ENCODE results near the gene OR4K15. TPM values are rescaled to one million over a fixed set of nuclear protein-coding genes. Genes with fewer than 3 reads are reported as not detected.
"Not testable (repeated sequence)": the region's sequence is repeated elsewhere in the genome, so short reads cannot be mapped to it uniquely, and the experiment has no call there.

Gene OR4K15
- not detected in 2 replicates for total RNA-seq

DNA sequence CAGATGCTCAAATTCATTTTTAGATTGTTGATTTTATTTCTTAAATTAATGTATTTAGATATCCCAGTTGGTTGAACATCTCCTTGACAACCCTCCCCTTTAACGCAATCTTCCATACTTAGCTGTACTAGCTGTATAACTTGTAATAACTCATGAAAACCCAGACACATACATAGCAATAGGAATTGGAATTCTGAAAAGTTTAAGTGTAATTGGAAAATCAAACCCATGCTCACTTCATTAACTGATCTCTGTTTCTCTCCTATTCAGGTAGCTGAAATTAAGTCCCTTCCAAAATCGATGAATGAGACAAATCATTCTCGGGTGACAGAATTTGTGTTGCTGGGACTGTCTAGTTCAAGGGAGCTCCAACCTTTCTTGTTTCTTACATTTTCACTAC, at the start of gene OR4K15:
Gene OR4K15, plus strand, starts transcription at position 301 of the 400 bp plus-strand sequence. Its CDS starts 0 bp downstream, at position 301.
- no peak for DNase-seq (ENCODE audit: low read depth)
- H3K4me3 ChIP-seq (ENCODE audit: low read depth, low read length): no peak within 1 kb of the TSS
- TF ChIP-seq CTCF (IDR thresholded peaks at IDR 0.05; ENCODE audit: insufficient read depth, low read depth, low read length): no peak

DNA sequence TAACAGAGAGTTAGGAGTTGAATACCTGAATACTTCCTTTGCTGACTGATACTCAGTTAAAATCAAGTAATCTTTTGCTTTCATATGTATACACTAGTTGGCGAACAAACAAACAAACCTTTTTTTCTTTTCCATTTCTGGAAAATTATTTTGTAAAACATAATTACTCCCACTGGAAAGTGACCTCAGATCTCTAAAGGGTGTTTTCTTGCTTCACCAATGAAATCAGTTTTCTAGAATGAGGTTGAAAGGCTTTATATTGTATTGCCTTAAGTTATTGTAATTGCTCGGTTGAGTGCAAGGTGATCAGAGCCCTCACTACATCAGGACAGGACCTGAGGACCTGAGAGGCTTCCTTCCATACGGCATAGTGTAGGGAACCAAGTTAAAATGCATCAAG, 44.8 kb upstream of the OR4K15 start, which contains the start of gene OR4K1:
Gene OR4K1, plus strand, starts transcription at position 301 of the 400 bp plus-strand sequence. CDS start 4,750 bp downstream, outside the sequence.
- no peak within 1 kb of the TSS for H3K4me3 ChIP-seq (ENCODE audit: low read depth, low read length)
- DNase-seq (ENCODE audit: low read depth): no peak
- TF ChIP-seq CTCF (IDR thresholded peaks at IDR 0.05; ENCODE audit: insufficient read depth, low read depth, low read length): no peak

GRCh38 chr14:19941668-19942067, 33.7 kb upstream of the OR4K15 start:
- no peak for TF ChIP-seq CTCF (IDR thresholded peaks at IDR 0.05; ENCODE audit: insufficient read depth, low read depth, low read length)
- no peak overlapping the region for H3K4me3 ChIP-seq (ENCODE audit: low read depth, low read length)
- DNase-seq (ENCODE audit: low read depth): no peak

DNA sequence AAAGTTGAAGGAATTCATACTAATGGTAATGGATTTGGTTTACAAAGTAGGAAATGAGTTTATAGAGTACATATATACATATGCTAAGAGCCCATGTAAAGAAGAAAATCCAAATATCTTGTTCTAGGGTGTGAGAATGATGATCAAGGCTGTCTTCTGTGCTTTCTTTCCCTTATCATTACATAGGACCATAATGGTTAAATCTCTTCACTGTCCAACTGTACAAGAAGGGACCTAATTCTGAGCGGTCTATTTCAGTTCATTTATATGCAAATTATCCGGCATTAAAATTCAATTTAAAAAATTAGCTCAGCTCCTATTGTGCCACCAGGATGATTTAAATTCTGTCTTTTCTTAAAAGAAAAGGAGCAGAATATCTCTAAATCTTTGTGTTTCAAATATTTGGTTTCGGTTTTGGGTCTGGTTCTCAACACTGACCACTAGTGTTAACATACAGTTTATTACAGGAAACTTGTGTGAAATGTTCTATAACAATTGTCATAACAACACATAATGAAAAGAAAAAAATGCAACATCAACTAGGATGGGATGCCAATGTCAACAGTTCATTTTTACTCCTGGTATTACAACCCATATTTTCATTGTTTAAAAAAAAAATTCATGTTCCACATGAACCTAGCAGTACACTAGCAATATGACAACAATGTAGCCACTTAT, 27.8 kb upstream of the OR4K15 start:
- no peak for TF ChIP-seq CTCF (IDR thresholded peaks at IDR 0.05; ENCODE audit: insufficient read depth, low read depth, low read length)
- no peak overlapping the region for H3K4me3 ChIP-seq (ENCODE audit: low read depth, low read length)
- no peak for DNase-seq (ENCODE audit: low read depth)

- DNase-seq (ENCODE audit: low read depth): no peak
- TF ChIP-seq CTCF (IDR thresholded peaks at IDR 0.05; ENCODE audit: insufficient read depth, low read depth, low read length): no peak
- no peak overlapping the region for H3K4me3 ChIP-seq (ENCODE audit: low read depth, low read length)
Measured at GRCh38 chr14:19949218-19949617, 26.2 kb upstream of the OR4K15 start.

DNA sequence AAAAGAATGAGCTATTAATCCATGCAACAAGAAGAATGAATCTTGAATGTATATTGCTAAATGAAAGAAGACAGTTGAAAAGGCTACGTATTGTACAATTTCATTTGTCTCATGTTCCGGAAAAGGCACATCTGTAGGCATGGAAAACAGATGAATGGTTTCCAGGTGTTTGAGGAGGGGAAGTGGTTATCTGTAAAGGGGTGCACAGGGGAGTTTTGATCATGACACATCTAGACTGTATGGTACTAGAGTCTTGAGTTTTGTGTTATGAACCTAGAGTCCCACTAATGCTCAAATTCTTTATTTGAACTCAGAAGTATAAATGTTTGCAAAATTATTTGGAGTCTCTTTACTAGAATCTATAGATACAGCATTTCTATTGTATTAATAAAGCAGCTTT, 5.7 kb upstream of the OR4K15 start:
- DNase-seq (ENCODE audit: low read depth); H3K4me3 ChIP-seq (ENCODE audit: low read depth, low read length): not testable (repeated sequence)

- DNase-seq (ENCODE audit: low read depth): no peak
- no peak overlapping the region for H3K4me3 ChIP-seq (ENCODE audit: low read depth, low read length)
- no peak for TF ChIP-seq CTCF (IDR thresholded peaks at IDR 0.05; ENCODE audit: insufficient read depth, low read depth, low read length)
Measured at GRCh38 chr14:19974844-19975243, 547 bp upstream of the OR4K15 start.
